Medulla oblongata (tissue), 1 donor: ENCODE measurements around the gene DYNLT1.
"Not testable (repeated sequence)": the region's sequence is repeated elsewhere in the genome, so short reads cannot be mapped to it uniquely, and the experiment has no call there.

Experiments
- DNase-seq: peaks from one replicate; pipeline ENCODE4 v3.0.0-alpha.2; 2015; ENCODE audit errors: extremely low spot score

DYNLT1 gene

GRCh38 chr6:158663625-158664165 lies 19.2 kb upstream of the DYNLT1 start:
- no peak for DNase-seq

- no peak for DNase-seq
These were observed 18.5 kb upstream of the DYNLT1 start for GRCh38 chr6:158662954-158663624.

GRCh38 chr6:158662607-158662953 lies 18.0 kb upstream of the DYNLT1 start:
- DNase-seq = no peak

- no peak for DNase-seq
These were observed 16.7 kb upstream of the DYNLT1 start for GRCh38 chr6:158661156-158661685.

GRCh38 chr6:158660333-158660754 lies 15.8 kb upstream of the DYNLT1 start:
- DNase-seq = no peak

- not testable (repeated sequence) for DNase-seq
These were observed 12.4 kb upstream of the DYNLT1 start for GRCh38 chr6:158656986-158657385.

GRCh38 chr6:158655569-158656450 lies 11.3 kb upstream of the DYNLT1 start:
- no peak for DNase-seq

GRCh38 chr6:158654960-158655489 lies 10.5 kb upstream of the DYNLT1 start:
- peak; percentile 69 for DNase-seq

GRCh38 chr6:158654498-158654897 lies 10.0 kb upstream of the DYNLT1 start:
- DNase-seq = peak; percentile 87

- DNase-seq = peak; percentile 49
These were observed 9.2 kb upstream of the DYNLT1 start for GRCh38 chr6:158653577-158654354.

- DNase-seq = not testable (repeated sequence)
These were observed 7.6 kb upstream of the DYNLT1 start for GRCh38 chr6:158651981-158652737.

GRCh38 chr6:158649289-158650143 lies 5.0 kb upstream of the DYNLT1 start, which contains the start of gene SYTL3:
Gene SYTL3 (plus strand): TSS chr6:158650054. CDS start chr6:158663269, 13,215 bp downstream.
- peak; percentile 77 for DNase-seq

- DNase-seq = no peak
These were observed 4.2 kb upstream of the DYNLT1 start for GRCh38 chr6:158648682-158649131.

GRCh38 chr6:158647501-158647900 lies 3.0 kb upstream of the DYNLT1 start:
- DNase-seq = no peak

- DNase-seq = no peak
These were observed 1.7 kb upstream of the DYNLT1 start for GRCh38 chr6:158646023-158646910.

- no peak for DNase-seq
These were observed 800 bp upstream of the DYNLT1 start for GRCh38 chr6:158645064-158646022.

- no peak for DNase-seq
These were observed 710 bp downstream of the DYNLT1 start for GRCh38 chr6:158643836-158644230.
